ENCODE results near the gene PAXIP1. TPM values are rescaled to one million over a fixed set of nuclear protein-coding genes. Genes with fewer than 3 reads are reported as not detected.

The PAXIP1 gene
- total and polyA plus RNA-seq, 2 donors (not counting 3 experiments of a cell fraction or from before 2014, with no cell fraction given), result 10.0 to 15.8 TPM

DNA sequence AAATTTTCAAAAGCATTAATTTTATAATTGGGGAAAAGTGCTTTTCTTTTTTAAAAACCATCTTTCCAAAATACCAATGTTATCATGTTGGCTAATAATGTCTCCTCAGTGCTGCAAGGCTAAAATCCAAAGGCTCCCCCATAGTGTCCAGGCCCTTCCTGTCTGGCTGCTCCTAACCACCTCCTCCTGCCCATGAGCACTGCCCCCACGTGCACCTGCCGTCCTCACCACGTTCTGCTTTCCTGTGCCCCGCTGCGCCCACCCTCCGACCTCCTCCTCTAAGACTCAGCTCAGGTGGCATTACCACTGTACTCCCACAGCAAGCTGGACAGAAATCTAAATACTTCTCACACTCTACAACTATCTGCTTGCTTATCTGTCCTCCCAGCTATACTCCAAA lies 17.7 kb downstream of the PAXIP1 start:
- POLR2A ChIA-PET, result no interaction called here
- H3K27me3 ChIP-seq (ENCODE audit: control insufficient read depth in 2 of 2, insufficient read depth in 2 of 2, low read length in 2 of 2), result no peaks in the 10 kb centered on the region
- no peaks in the 10 kb centered on the region for H3K79me2 ChIP-seq (ENCODE audit: control insufficient read depth, insufficient read depth, low read length)
- H3K4me1 ChIP-seq (ENCODE audit: control insufficient read depth, extremely low read depth, insufficient read depth, low read length), result no peaks in the 10 kb centered on the region
- no peak overlapping the region for H3K4me2 ChIP-seq (ENCODE audit: insufficient read depth, low read length)
- no peak overlapping the region for H3K27ac ChIP-seq (ENCODE audit: insufficient read depth, low read depth, low read length)
- H3K9ac ChIP-seq (replicated peaks; ENCODE audit: extremely low read depth, insufficient read depth, low read length), result no peak overlapping the region
- FAIRE-seq (no peak), DNase-seq (ENCODE audit: low read depth, low spot score) (no peak)
- CTCF ChIA-PET, result interaction anchor here (0.9 kb wide), 1 partner anchor 58 kb away, joined by 3 read pairs; no protein-coding TSS in a partner anchor
- no peaks in the 10 kb centered on the region for H4K20me1 ChIP-seq (replicated peaks; ENCODE audit: control insufficient read depth, extremely low read depth, insufficient read depth, low read length)
- no TSS peak for BruUV-seq (replicated peaks)
- no peak overlapping the region for H2AFZ ChIP-seq (ENCODE audit: low read depth, low read length)
- H3K36me3 ChIP-seq (ENCODE audit: control insufficient read depth in 2 of 2, extremely low read depth in 1 of 2, insufficient read depth in 2 of 2, low read length in 2 of 2), result peaks cover 0 to 5% of the 10 kb centered on the region in 2 experiments
- H3K9me3 ChIP-seq (replicated peaks; ENCODE audit: control insufficient read depth, insufficient read depth, low read length), result no peaks in the 10 kb centered on the region
- intact Hi-C loops (cut with micrococcal nuclease) (no loop called here), dilution Hi-C loops (cut with MboI; ENCODE audit: extremely low pct_ligation_motif_present, low sequenced_read_pairs) (no loop called here)
- no peak overlapping the region for H3K4me3 ChIP-seq (replicated peaks in 1 of 3; ENCODE audit: insufficient read depth in 1 of 3, low read depth in 1 of 3, low read length in 3 of 3)
- no peak for TF ChIP-seq GATA2 (IDR thresholded peaks at IDR 0.05; ENCODE audit: insufficient read depth, insufficient read length, low read depth, low read length)
- TF ChIP-seq JUN (IDR thresholded peaks at IDR 0.05; ENCODE audit: borderline replicate concordance, insufficient read depth, insufficient read length, low read depth), result no peak
- TF ChIP-seq, protein P1, sequence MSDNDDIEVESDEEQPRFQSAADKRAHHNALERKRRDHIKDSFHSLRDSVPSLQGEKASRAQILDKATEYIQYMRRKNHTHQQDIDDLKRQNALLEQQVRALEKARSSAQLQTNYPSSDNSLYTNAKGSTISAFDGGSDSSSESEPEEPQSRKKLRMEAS (IDR thresholded peaks at IDR 0.05; ENCODE audit: insufficient read depth, insufficient read length), result no peak
- TF ChIP-seq POLR2A (IDR thresholded peaks at IDR 0.05; ENCODE audit: low read depth, low read length), result no peak
- TF ChIP-seq FOS (IDR thresholded peaks at IDR 0.05; ENCODE audit: borderline replicate concordance, insufficient read depth, low read length), result no peak
- TF ChIP-seq MYC (IDR thresholded peaks at IDR 0.05; ENCODE audit: low read depth, low read length), result no peak
- TF ChIP-seq, protein P2, sequence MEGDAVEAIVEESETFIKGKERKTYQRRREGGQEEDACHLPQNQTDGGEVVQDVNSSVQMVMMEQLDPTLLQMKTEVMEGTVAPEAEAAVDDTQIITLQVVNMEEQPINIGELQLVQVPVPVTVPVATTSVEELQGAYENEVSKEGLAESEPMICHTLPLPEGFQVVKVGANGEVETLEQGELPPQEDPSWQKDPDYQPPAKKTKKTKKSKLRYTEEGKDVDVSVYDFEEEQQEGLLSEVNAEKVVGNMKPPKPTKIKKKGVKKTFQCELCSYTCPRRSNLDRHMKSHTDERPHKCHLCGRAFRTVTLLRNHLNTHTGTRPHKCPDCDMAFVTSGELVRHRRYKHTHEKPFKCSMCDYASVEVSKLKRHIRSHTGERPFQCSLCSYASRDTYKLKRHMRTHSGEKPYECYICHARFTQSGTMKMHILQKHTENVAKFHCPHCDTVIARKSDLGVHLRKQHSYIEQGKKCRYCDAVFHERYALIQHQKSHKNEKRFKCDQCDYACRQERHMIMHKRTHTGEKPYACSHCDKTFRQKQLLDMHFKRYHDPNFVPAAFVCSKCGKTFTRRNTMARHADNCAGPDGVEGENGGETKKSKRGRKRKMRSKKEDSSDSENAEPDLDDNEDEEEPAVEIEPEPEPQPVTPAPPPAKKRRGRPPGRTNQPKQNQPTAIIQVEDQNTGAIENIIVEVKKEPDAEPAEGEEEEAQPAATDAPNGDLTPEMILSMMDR (IDR thresholded peaks at IDR 0.05; ENCODE audit: extremely low read depth in 1 of 2, insufficient read depth in 1 of 2, low read depth in 1 of 2, low read length in 2 of 2), result no peak
- TF ChIP-seq EZH2 (IDR thresholded peaks at IDR 0.05; ENCODE audit: borderline replicate concordance, low read depth, low read length, severe bottlenecking), result no peak
- TF ChIP-seq POLR2AphosphoS5 (IDR thresholded peaks at IDR 0.05; ENCODE audit: insufficient read depth, low read depth, low read length), result no peak
- H3K9me1 ChIP-seq (replicated peaks; ENCODE audit: control insufficient read depth, extremely low read depth, insufficient read depth, low read length), result no peaks in the 10 kb centered on the region
